Breast epithelium (tissue), 3 donors: ENCODE measurements around the gene UNC13B.

ENCODE experiments used
- POLR2A ChIP-seq: fragments of 450-650 bp; IDR thresholded peaks from one replicate; pipeline ENCODE4 v1.6.1; 2016; ENCODE audit warnings: antibody characterized with exemption, mild to moderate bottlenecking, moderate library complexity
- POLR2AphosphoS5 ChIP-seq, 3 donors: sonication (generic); formaldehyde crosslinking; IDR thresholded peaks; one replicate each; pipeline ENCODE4 v1.6.1; 2017; ENCODE audit warnings: antibody characterized with exemption in 3 of 3
- TF ChIP-seq, protein P1 (sequence below), 3 donors: fragments of 450-650 bp; IDR thresholded peaks; one replicate each; pipeline ENCODE4 v1.5.1; 2016 to 2017; ENCODE audit warnings: antibody characterized with exemption in 3 of 3, mild to moderate bottlenecking in 3 of 3, moderate library complexity in 3 of 3

DNA sequence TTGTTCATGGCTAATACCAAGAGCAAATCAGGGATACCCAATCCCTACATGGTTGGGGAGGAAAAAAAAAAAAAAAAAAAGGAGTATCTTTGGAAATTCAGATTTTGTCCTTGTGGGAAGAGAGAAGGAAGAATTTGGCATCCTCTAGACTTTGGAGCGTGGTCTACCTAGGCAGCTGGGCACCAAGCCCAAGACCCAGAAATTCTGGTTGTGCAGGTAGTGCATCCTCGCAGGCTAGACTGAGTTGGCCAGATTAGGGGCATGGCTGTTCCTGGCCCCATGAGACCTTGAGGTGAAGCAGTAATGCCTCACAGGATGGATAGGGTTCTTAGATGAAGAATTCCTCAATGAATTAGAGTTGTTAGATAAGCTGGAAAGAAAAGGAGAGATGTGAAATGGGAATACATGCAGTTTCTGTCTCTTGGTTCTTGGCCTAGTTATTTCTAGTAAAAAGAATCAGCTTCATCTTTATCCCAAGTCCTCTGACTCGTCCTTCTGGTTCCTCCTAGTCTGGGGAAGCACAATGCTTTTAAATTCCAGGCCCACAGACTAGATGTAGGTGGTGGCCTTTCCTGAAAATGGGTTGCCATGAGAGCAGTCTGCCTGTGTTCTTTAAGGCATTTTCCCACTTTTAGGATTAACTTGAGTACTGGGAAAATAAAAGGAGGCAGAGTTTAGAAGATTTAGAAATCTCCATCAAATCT lies 187.6 kb downstream of the UNC13B start:
- TF ChIP-seq, protein P1, sequence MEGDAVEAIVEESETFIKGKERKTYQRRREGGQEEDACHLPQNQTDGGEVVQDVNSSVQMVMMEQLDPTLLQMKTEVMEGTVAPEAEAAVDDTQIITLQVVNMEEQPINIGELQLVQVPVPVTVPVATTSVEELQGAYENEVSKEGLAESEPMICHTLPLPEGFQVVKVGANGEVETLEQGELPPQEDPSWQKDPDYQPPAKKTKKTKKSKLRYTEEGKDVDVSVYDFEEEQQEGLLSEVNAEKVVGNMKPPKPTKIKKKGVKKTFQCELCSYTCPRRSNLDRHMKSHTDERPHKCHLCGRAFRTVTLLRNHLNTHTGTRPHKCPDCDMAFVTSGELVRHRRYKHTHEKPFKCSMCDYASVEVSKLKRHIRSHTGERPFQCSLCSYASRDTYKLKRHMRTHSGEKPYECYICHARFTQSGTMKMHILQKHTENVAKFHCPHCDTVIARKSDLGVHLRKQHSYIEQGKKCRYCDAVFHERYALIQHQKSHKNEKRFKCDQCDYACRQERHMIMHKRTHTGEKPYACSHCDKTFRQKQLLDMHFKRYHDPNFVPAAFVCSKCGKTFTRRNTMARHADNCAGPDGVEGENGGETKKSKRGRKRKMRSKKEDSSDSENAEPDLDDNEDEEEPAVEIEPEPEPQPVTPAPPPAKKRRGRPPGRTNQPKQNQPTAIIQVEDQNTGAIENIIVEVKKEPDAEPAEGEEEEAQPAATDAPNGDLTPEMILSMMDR (IDR thresholded peaks at IDR 0.05): no peak
- TF ChIP-seq POLR2AphosphoS5 (IDR thresholded peaks at IDR 0.05): no peak
- no peak for TF ChIP-seq POLR2A
